Kidney (tissue), 14 donors: ENCODE data around the gene SUPT6H. TPM values are rescaled to one million over a fixed set of nuclear protein-coding genes. Genes with fewer than 3 reads are reported as not detected.

Source experiments
- DNase-seq, 5 donors: peaks; one replicate each; pipeline ENCODE4 v3.0.0-alpha.2; 2013 to 2020
- FAIRE-seq: peaks from 2 replicates; lab custom pipeline; 2012; peaks lifted over from hg19 to GRCh38; lab: Jason Lieb, UNC
- H3K27ac ChIP-seq, 2 donors: one replicate each; pipeline ENCODE4 v1.7.0; 2013; ENCODE audit warnings: low read depth in 2 of 2, low read length in 2 of 2, inconsistent platforms in 1 of 2
- H3K27me3 ChIP-seq: one replicate; pipeline ENCODE4 v1.7.1; 2013; ENCODE audit warnings: low read length, inconsistent platforms; ENCODE audit not compliant: control insufficient read depth, insufficient read depth
- H3K36me3 ChIP-seq, 3 donors: one replicate each; pipeline versions ENCODE4 v1.7.0 to v1.7.1; 2013; ENCODE audit warnings: low read length in 3 of 3, control low read depth in 1 of 3, inconsistent platforms in 1 of 3; ENCODE audit not compliant: insufficient read depth in 3 of 3, control insufficient read depth in 2 of 3
- H3K4me1 ChIP-seq, 3 donors: one replicate each; pipeline versions ENCODE4 v1.7.0 to v1.7.1; 2013; ENCODE audit warnings: low read length in 3 of 3, inconsistent platforms in 1 of 3, low read depth in 1 of 3; ENCODE audit not compliant: control insufficient read depth in 2 of 3, insufficient read depth in 2 of 3
- H3K4me3 ChIP-seq, 3 donors: one replicate each; pipeline versions ENCODE4 v1.7.0 to v1.8.1; 2013; ENCODE audit warnings: low read length in 3 of 3, control low read depth in 1 of 3, inconsistent platforms in 1 of 3
- H3K9ac ChIP-seq, 3 donors: one replicate each; pipeline versions ENCODE4 v1.7.0 to v1.7.1; 2013; ENCODE audit warnings: low read length in 3 of 3, control low read depth in 1 of 3, inconsistent platforms in 1 of 3
- H3K9me3 ChIP-seq, 3 donors: one replicate each; pipeline versions ENCODE4 v1.7.0 to v1.7.1; 2013; ENCODE audit warnings: low read length in 3 of 3, control low read depth in 1 of 3, inconsistent platforms in 1 of 3; ENCODE audit not compliant: control insufficient read depth in 2 of 3, insufficient read depth in 1 of 3
- CTCF ChIP-seq: IDR thresholded peaks from 3 replicates; pipeline ENCODE4 v1.5.1; 2012; ENCODE audit warnings: mild to moderate bottlenecking, moderate library complexity, borderline replicate concordance; ENCODE audit not compliant: insufficient read depth; ENCODE audit errors: extremely low read depth
- intact Hi-C: fragments of 100-400 bp; cut with DNase I; formaldehyde crosslinking; loops from one replicate; pipeline ENCODE4 v1.11.1; 2022
- polyA plus RNA-seq: library from polyadenylated mRNA; stranded (reverse); fragments of 350-450 nt; fragmentation: Illumina TruSeq; extraction: RNeasy Lipid Tissue Mini Kit (QIAGEN cat#74804); gene quantifications from one replicate; pipeline ENCODE4 v1.2.3, GENCODE V29; 2014; ENCODE audit warnings: low read depth, low replicate concordance; ENCODE audit not compliant: insufficient read depth
- total RNA-seq: library from RNA; stranded (reverse); fragmentation: NEBNext Ultra II Directional; extraction: Animal tissue kit (Norgen Biotek cat#: 25700); gene quantifications from one replicate; pipeline ENCODE4 v1.2.1, GENCODE V29; 2021
- donor health status: control.
- donor health status: control.
- donor health status: control.
- donor health status: control.
- donor health status: control.
- donor health status: DM: yes; HTN: yes; CAD: no.
- donor health status: Normal renal cell carcinoma (clear cell type).

Gene SUPT6H
- total and polyA plus RNA-seq, 2 donors from 2014 or later, result 21.4 to 61.5 TPM

GRCh38 chr17:28744104-28744971 lies 82.3 kb downstream of the SUPT6H start:
- DNase-seq (peak; percentile 66 to 91 (median 87)), FAIRE-seq (no peak)
- Histone ChIP-seq H3K27me3 (no peaks in the 10 kb centered on the region), H3K9me3 (no peaks in the 10 kb centered on the region), H3K4me1 (peaks cover 0 to 45% (median 31%) of the 10 kb centered on the region in 3 donors), H3K9ac (peak overlapping the region; percentile 92 to 98 (median 98)), H3K27ac (peak overlapping the region; percentile 95 to 96), H3K36me3 (peaks cover 4 to 23% (median 10%) of the 10 kb centered on the region in 3 donors), H3K4me3 (peak overlapping the region; percentile 92 to 97 (median 96))
- TF ChIP-seq CTCF, result no peak
- intact Hi-C loops, result no loop called here

GRCh38 chr17:28744972-28745785 lies 83.2 kb downstream of the SUPT6H start:
- DNase-seq (peak; percentile 86 to 95 (median 90)), FAIRE-seq (no peak)
- peak overlapping the region; percentile 92 to 98 (median 98) for H3K9ac ChIP-seq
- H3K36me3 ChIP-seq, result peaks cover 5 to 29% (median 10%) of the 10 kb centered on the region in 3 donors
- no peak for TF ChIP-seq CTCF
- no peaks in the 10 kb centered on the region for H3K9me3 ChIP-seq
- intact Hi-C loops, result no loop called here
- H3K27me3 ChIP-seq, result no peaks in the 10 kb centered on the region
- peak overlapping the region; percentile 95 to 96 for H3K27ac ChIP-seq
- peaks cover under 1 to 52% (median 37%) of the 10 kb centered on the region in 3 donors for H3K4me1 ChIP-seq
- H3K4me3 ChIP-seq, result peak overlapping the region; percentile 92 to 97 (median 96)

GRCh38 chr17:28745786-28746411 lies 83.9 kb downstream of the SUPT6H start:
- Histone ChIP-seq H3K4me1 (peaks cover 3 to 59% (median 42%) of the 10 kb centered on the region in 3 donors), H3K9ac (peak overlapping the region in 2 of 3 donors; percentile 42 to 98), H3K9me3 (no peaks in the 10 kb centered on the region), H3K4me3 (peak overlapping the region; percentile 59 to 97 (median 96)), H3K27me3 (no peaks in the 10 kb centered on the region), H3K27ac (peak overlapping the region; percentile 95 to 96), H3K36me3 (peaks cover 10 to 35% (median 11%) of the 10 kb centered on the region in 3 donors)
- intact Hi-C loops, result no loop called here
- DNase-seq (peak in 4 of 5 donors; percentile 92 to 94 (median 93)), FAIRE-seq (no peak)
- TF ChIP-seq CTCF, result no peak
